ENCODE data around the gene HEPACAM2. TPM values are rescaled to one million over a fixed set of nuclear protein-coding genes. Genes with fewer than 3 reads are reported as not detected.
A peak's percentile ranks its signal among the peaks of the same experiment; 100 is the strongest.

HEPACAM2 gene
- total RNA-seq, 1 donor from 2014 or later = 37.3 TPM

DNA sequence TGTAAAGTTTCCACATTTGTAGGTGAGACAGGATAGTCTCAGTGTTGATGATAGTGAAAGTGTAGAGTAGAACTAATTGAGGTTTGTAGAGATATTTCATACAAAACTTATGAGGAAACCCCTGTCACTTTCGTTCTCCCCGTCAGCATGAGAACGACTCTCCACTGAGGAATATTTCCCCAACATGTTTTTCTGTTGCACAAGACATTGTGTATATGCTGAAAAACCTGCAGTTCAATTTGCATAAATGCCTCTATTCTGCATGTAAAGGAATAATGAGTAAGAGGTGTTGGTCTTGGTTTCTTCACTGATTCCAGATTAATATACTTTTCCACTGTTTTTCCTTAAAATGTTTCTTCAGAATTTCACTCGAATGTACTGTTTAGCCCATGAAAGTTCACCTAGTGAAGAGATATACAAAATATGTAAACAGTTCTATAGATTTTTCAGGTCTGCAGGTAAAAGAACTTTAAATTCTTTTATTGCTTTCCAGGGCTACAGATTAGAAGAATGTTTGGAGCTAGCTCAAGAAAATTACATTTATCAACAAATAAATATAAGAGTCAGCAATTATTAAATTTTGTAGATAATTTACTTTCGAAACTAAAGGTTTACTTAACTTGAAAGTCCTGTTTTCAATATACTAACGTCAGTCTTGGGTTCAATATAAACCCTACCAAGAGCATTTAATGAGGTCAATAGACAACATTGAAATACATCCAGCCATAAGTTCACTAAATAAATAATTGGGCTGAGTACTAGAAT, 37.2 kb downstream of the HEPACAM2 start:
- Mint-ChIP-seq H3K27me3 (peaks cover 43% of the 10 kb centered on the region), H3K4me3 (no peak overlapping the region), H3K9me3 (no peaks in the 10 kb centered on the region), H3K36me3 (no peaks in the 10 kb centered on the region), H3K27ac (no peak overlapping the region), H3K4me1 (ENCODE audit: unreplicated experiment) (no peaks in the 10 kb centered on the region)
- DNase-seq (ENCODE audit: extremely low spot score, unreplicated experiment) = no peak
- TF ChIP-seq CTCF (conservative IDR thresholded peaks at IDR 0.05) = no peak

DNA sequence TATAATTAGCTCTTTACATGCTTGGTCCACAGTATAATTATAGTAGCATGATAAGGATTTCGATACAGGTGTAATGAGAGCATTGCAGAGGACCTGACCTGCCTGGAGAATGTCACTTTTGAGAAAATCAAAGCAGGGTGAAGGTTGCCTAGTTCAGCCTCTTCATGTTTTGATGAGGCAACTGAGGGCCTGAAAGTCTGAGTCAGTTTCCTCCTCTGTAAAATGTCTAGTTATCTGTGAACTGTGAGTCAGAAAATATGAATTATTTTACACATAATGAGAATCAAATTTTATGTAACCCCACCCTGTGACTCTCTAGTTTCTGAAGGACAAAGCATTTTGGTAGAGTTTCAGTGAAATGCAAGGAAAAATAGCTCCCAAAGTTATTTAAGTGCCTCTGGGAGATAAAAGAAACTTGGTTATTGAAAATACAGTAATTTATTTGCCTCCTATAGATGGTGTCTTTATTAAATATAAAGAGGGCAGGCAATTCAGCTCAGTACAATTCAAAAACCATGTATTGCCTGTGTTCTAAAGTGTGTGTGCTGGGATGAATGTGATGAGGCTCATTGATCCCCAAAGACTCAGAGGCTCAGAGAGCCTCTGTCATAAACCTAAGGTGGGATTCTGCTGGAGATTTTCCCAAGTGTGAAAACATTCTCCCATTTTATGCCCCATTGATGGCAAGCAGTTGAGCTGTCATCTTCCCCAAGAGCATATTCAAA, 40.8 kb downstream of the HEPACAM2 start:
- H3K4me3 Mint-ChIP-seq = no peak overlapping the region
- peaks cover 39% of the 10 kb centered on the region for H3K27me3 Mint-ChIP-seq
- H3K4me1 Mint-ChIP-seq (ENCODE audit: unreplicated experiment) = no peaks in the 10 kb centered on the region
- DNase-seq (ENCODE audit: extremely low spot score, unreplicated experiment) = no peak
- H3K27ac Mint-ChIP-seq = no peak overlapping the region
- H3K36me3 Mint-ChIP-seq = no peaks in the 10 kb centered on the region
- H3K9me3 Mint-ChIP-seq = no peaks in the 10 kb centered on the region
- no peak for TF ChIP-seq CTCF (conservative IDR thresholded peaks at IDR 0.05)

- Mint-ChIP-seq H3K4me1 (ENCODE audit: unreplicated experiment) (no peaks in the 10 kb centered on the region), H3K27me3 (peaks cover 19% of the 10 kb centered on the region), H3K4me3 (no peak overlapping the region), H3K9me3 (no peaks in the 10 kb centered on the region), H3K27ac (no peak overlapping the region), H3K36me3 (no peaks in the 10 kb centered on the region)
- no peak for TF ChIP-seq CTCF (conservative IDR thresholded peaks at IDR 0.05)
- no peak for DNase-seq (ENCODE audit: extremely low spot score, unreplicated experiment)
These were observed 47.1 kb downstream of the HEPACAM2 start for GRCh38 chr7:93179173-93179572.

- H3K27ac Mint-ChIP-seq = no peak overlapping the region
- no peaks in the 10 kb centered on the region for H3K4me1 Mint-ChIP-seq (ENCODE audit: unreplicated experiment)
- peak; percentile 23 for TF ChIP-seq CTCF (conservative IDR thresholded peaks at IDR 0.05)
- H3K36me3 Mint-ChIP-seq = no peaks in the 10 kb centered on the region
- peaks cover 15% of the 10 kb centered on the region for H3K27me3 Mint-ChIP-seq
- no peak for DNase-seq (ENCODE audit: extremely low spot score, unreplicated experiment)
- H3K9me3 Mint-ChIP-seq = no peaks in the 10 kb centered on the region
- H3K4me3 Mint-ChIP-seq = no peak overlapping the region
These were observed 48.1 kb downstream of the HEPACAM2 start for GRCh38 chr7:93178213-93178612.

- H3K36me3 Mint-ChIP-seq = no peaks in the 10 kb centered on the region
- H3K27ac Mint-ChIP-seq = no peak overlapping the region
- no peaks in the 10 kb centered on the region for H3K4me1 Mint-ChIP-seq (ENCODE audit: unreplicated experiment)
- H3K9me3 Mint-ChIP-seq = no peaks in the 10 kb centered on the region
- no peak for DNase-seq (ENCODE audit: extremely low spot score, unreplicated experiment)
- H3K4me3 Mint-ChIP-seq = no peak overlapping the region
- no peak for TF ChIP-seq CTCF (conservative IDR thresholded peaks at IDR 0.05)
- H3K27me3 Mint-ChIP-seq = peaks cover 11% of the 10 kb centered on the region
These were observed 49.2 kb downstream of the HEPACAM2 start for GRCh38 chr7:93176992-93177580.
